Measurements from ENCODE around the gene TTC17.

TTC17 gene

DNA sequence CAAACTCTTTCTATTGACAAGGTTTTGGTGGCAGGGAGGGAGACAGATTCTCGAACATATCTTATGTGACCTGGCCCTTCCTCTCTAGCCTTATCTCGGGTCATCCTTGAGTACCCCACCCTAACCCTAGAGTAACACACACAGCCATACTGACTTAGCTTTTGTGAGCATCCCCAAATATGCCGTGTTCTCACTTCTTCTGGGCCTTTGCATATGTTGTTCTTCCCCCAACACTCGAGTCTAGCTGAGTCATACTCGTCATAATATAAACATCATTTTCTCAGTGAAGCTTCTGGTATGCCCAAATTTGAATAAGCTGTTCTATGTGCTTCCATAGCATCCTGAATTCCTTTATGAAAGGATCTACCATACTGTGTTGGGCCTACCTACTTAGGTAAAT, 8.0 kb downstream of the TTC17 start:
- no peak overlapping the region for H3K4me3 ChIP-seq (ENCODE audit: low read depth, low read length)
- TF ChIP-seq, protein P1, sequence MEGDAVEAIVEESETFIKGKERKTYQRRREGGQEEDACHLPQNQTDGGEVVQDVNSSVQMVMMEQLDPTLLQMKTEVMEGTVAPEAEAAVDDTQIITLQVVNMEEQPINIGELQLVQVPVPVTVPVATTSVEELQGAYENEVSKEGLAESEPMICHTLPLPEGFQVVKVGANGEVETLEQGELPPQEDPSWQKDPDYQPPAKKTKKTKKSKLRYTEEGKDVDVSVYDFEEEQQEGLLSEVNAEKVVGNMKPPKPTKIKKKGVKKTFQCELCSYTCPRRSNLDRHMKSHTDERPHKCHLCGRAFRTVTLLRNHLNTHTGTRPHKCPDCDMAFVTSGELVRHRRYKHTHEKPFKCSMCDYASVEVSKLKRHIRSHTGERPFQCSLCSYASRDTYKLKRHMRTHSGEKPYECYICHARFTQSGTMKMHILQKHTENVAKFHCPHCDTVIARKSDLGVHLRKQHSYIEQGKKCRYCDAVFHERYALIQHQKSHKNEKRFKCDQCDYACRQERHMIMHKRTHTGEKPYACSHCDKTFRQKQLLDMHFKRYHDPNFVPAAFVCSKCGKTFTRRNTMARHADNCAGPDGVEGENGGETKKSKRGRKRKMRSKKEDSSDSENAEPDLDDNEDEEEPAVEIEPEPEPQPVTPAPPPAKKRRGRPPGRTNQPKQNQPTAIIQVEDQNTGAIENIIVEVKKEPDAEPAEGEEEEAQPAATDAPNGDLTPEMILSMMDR (IDR thresholded peaks at IDR 0.05; ENCODE audit: insufficient read depth, low read depth, low read length, missing control alignments): no peak
- DNase-seq (ENCODE audit: low read depth): peak; percentile 8

DNA sequence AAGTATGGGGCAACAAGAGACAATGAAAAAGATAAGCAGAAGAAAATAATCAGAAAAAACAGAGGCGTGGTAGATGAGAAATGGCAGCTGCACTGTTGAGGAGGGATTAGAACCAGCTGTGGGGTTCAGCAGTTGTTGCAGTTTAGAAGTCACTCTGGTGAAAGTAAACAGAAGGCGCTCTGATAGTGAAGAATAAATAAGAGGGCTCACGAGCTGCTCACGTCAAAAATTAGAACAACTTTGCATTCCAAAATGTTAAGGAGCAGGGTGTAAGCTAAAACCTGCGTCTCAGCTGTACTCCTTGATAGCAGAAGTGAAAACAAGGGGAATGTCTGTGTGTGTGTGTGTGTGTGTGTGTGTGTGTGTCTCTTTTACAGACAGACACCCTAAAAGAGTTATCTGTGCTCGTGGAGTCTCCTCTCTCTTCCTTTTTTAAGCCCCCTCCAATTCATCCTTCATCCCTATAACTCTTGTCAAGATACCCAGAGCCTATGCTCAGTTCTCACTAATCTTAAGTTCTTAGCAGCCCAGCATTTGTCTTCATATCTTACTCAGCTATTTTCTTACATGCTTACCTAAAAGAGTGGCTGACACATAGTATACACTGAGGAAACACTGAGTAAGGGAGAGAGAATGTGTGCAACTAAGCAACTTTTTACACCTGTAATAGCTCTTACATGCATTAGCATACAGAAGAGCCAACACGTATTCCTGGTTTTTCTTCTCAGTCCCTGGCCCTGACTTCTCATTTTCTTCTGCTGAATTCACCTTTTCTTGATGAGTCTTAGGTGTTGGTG, 8.9 kb downstream of the TTC17 start:
- DNase-seq (ENCODE audit: low read depth): peak; percentile 45
- TF ChIP-seq, protein P1 (IDR thresholded peaks at IDR 0.05; ENCODE audit: insufficient read depth, low read depth, low read length, missing control alignments): no peak
- H3K4me3 ChIP-seq (ENCODE audit: low read depth, low read length): no peak overlapping the region

DNA sequence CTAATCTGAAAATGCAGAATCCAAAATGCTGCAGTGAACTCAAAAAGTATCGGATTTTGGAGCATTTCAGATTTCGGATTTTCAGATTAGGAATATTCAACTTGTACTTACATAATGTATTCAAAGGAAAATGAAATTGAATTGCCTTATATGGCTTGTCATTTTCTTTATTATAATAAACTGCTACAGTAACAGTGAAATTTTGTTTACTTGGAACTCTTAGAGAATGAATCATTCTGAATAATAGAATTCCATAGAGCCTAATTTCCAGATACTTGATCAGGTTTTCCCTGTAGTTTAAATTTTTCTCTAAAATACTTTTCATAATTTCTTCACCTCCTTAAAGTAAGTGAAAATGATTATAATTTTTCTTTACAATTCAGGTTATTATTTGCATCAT, 17.3 kb downstream of the TTC17 start:
- no peak overlapping the region for H3K4me3 ChIP-seq (ENCODE audit: low read depth, low read length)
- TF ChIP-seq, protein P1 (IDR thresholded peaks at IDR 0.05; ENCODE audit: insufficient read depth, low read depth, low read length, missing control alignments): no peak
- DNase-seq (ENCODE audit: low read depth): no peak

DNA sequence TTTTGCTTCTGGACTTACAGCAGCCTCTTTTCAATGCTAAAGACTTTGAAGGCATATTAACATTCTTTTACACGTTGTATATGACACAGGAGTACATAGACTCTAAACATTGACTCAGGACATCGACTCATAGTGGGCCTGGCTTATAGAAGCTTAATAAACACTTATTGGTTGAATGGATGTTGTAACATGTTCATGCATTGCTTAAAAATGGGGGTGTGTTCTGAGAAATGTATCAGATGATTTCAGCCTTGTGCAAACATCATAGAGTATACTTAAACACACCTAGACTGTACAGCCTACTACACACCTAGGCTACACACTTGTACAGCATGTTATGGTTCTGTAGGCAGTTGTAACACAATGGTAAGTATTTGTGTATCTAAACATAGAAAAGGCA, 17.9 kb downstream of the TTC17 start:
- H3K4me3 ChIP-seq (ENCODE audit: low read depth, low read length): no peak overlapping the region
- TF ChIP-seq, protein P1 (IDR thresholded peaks at IDR 0.05; ENCODE audit: insufficient read depth, low read depth, low read length, missing control alignments): no peak
- DNase-seq (ENCODE audit: low read depth): no peak

DNA sequence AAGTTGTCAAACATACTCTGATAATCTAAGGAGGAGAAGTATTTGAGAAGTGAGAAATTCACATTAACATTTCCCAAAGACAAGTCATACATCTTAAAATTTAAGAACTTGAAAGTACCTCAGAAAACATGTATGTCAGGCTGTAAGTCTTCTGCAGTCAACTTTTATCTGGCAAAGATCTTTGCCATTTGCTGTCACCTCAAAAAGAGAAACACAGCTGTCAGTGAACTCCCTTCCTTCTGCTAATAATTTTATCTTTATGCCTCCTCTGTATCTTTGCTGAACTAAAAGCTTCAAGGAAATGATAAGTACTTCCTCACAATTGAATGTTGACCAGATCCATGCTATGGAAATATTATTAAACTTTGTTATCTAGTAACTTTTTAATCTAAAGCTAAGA, 18.7 kb downstream of the TTC17 start:
- no peak for DNase-seq (ENCODE audit: low read depth)

DNA sequence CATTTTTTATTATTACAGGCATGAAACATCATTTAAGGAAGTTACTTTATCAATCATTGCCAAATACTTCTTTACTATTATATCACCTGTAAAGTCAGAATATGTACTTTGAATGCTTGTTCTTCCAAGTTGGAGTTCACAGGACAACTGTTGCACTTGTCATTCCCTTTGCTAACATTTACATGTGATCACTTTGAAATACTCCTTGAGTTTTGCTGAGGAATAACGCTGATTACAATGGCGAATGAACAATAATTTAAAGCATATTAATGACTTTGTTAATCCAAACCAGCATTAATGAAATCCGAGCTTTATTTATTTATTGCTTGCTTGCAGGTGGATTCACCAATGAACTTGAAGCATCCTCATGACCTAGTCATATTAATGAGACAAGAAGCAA, 20.2 kb downstream of the TTC17 start:
- TF ChIP-seq, protein P1 (IDR thresholded peaks at IDR 0.05; ENCODE audit: insufficient read depth, low read depth, low read length, missing control alignments): no peak
- H3K4me3 ChIP-seq (ENCODE audit: low read depth, low read length): no peak overlapping the region
- DNase-seq (ENCODE audit: low read depth): no peak

More for the DNA sequence above, 18.7 kb downstream of the TTC17 start:
- H3K4me3 ChIP-seq (ENCODE audit: low read depth, low read length): no peak overlapping the region
- TF ChIP-seq, protein P1 (IDR thresholded peaks at IDR 0.05; ENCODE audit: insufficient read depth, low read depth, low read length, missing control alignments): no peak

DNA sequence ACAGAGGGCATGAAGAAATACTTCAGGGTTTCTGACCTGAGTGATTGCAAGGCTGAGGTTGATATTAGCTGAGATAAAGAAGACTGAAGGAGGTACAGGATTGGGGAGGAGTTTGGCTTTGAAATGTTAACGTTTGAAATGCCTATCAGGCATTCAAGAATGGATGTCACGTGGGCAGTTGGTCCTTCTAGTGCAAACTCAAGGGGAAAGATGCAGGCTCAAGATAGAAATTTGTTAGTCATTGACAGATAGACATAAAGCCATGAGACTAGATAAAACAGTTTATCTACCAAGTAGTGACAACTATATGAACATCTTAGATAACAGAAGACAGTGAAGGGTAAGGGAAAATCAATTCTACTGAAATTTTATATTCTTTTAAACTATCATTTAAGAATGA, 23.1 kb downstream of the TTC17 start:
- TF ChIP-seq, protein P1 (IDR thresholded peaks at IDR 0.05; ENCODE audit: insufficient read depth, low read depth, low read length, missing control alignments): no peak
- no peak overlapping the region for H3K4me3 ChIP-seq (ENCODE audit: low read depth, low read length)
- DNase-seq (ENCODE audit: low read depth): no peak
